HL-60 (cell line): Measurements from ENCODE around the gene SPPL2C.

Experiments used
- DNase-seq, 2 experiments: peaks; one replicate each; pipeline ENCODE4 v3.0.0-alpha.2; 2010 to 2020; ENCODE audit warnings: low read depth in 1 of 2, low spot score in 1 of 2
- H3K27ac ChIP-seq: fragments of 250-450 bp; sonication (Bioruptor Pico); replicated peaks from 2 replicates; pipeline ENCODE4 v1.5.1; 2020; ENCODE audit warnings: mild to moderate bottlenecking, moderate library complexity
- H3K27me3 ChIP-seq: fragments of 250-450 bp; sonication (Bioruptor Pico); 2 replicates; pipeline ENCODE4 v1.5.1; 2021; ENCODE audit warnings: mild to moderate bottlenecking, moderate library complexity; ENCODE audit not compliant: insufficient read depth, poor library complexity, severe bottlenecking
- H3K4me3 ChIP-seq: replicated peaks from 2 replicates; pipeline ENCODE4 v1.5.1; 2011; ENCODE audit warnings: mild to moderate bottlenecking, control low read depth, low read length; ENCODE audit not compliant: insufficient read depth
- GABPA ChIP-seq: IDR thresholded peaks from 2 replicates; pipeline ENCODE4 v1.6.1; 2012; ENCODE audit warnings: low read depth
- POLR2AphosphoS5 ChIP-seq: IDR thresholded peaks from 2 replicates; pipeline ENCODE4 v1.6.1; 2012; ENCODE audit warnings: low read depth
- SPI1 ChIP-seq: IDR thresholded peaks from 2 replicates; pipeline ENCODE4 v1.6.1; 2012; ENCODE audit warnings: low read depth, mild to moderate bottlenecking, borderline replicate concordance
- TF ChIP-seq, protein P1 (sequence below): IDR thresholded peaks from 2 replicates; pipeline ENCODE4 v1.6.1; 2012; ENCODE audit warnings: low read depth; ENCODE audit not compliant: insufficient replicate concordance
- TF ChIP-seq, protein P2 (sequence below): IDR thresholded peaks from one replicate; pipeline ENCODE4 v1.5.1; 2011; ENCODE audit warnings: low read length, control low read depth, inconsistent platforms; ENCODE audit not compliant: insufficient read depth

SPPL2C gene

GRCh38 chr17:45889579-45889978 is 44.9 kb downstream of the SPPL2C start:
- TF ChIP-seq GABPA (no peak), SPI1 (no peak), POLR2AphosphoS5 (no peak)
- TF ChIP-seq, protein P1, sequence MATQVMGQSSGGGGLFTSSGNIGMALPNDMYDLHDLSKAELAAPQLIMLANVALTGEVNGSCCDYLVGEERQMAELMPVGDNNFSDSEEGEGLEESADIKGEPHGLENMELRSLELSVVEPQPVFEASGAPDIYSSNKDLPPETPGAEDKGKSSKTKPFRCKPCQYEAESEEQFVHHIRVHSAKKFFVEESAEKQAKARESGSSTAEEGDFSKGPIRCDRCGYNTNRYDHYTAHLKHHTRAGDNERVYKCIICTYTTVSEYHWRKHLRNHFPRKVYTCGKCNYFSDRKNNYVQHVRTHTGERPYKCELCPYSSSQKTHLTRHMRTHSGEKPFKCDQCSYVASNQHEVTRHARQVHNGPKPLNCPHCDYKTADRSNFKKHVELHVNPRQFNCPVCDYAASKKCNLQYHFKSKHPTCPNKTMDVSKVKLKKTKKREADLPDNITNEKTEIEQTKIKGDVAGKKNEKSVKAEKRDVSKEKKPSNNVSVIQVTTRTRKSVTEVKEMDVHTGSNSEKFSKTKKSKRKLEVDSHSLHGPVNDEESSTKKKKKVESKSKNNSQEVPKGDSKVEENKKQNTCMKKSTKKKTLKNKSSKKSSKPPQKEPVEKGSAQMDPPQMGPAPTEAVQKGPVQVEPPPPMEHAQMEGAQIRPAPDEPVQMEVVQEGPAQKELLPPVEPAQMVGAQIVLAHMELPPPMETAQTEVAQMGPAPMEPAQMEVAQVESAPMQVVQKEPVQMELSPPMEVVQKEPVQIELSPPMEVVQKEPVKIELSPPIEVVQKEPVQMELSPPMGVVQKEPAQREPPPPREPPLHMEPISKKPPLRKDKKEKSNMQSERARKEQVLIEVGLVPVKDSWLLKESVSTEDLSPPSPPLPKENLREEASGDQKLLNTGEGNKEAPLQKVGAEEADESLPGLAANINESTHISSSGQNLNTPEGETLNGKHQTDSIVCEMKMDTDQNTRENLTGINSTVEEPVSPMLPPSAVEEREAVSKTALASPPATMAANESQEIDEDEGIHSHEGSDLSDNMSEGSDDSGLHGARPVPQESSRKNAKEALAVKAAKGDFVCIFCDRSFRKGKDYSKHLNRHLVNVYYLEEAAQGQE, result no peak
- TF ChIP-seq, protein P2, sequence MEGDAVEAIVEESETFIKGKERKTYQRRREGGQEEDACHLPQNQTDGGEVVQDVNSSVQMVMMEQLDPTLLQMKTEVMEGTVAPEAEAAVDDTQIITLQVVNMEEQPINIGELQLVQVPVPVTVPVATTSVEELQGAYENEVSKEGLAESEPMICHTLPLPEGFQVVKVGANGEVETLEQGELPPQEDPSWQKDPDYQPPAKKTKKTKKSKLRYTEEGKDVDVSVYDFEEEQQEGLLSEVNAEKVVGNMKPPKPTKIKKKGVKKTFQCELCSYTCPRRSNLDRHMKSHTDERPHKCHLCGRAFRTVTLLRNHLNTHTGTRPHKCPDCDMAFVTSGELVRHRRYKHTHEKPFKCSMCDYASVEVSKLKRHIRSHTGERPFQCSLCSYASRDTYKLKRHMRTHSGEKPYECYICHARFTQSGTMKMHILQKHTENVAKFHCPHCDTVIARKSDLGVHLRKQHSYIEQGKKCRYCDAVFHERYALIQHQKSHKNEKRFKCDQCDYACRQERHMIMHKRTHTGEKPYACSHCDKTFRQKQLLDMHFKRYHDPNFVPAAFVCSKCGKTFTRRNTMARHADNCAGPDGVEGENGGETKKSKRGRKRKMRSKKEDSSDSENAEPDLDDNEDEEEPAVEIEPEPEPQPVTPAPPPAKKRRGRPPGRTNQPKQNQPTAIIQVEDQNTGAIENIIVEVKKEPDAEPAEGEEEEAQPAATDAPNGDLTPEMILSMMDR, result no peak
- no peak overlapping the region for H3K27ac ChIP-seq
- no peak for DNase-seq
- peaks cover 2% of the 10 kb centered on the region for H3K27me3 ChIP-seq
- no peak overlapping the region for H3K4me3 ChIP-seq

DNA sequence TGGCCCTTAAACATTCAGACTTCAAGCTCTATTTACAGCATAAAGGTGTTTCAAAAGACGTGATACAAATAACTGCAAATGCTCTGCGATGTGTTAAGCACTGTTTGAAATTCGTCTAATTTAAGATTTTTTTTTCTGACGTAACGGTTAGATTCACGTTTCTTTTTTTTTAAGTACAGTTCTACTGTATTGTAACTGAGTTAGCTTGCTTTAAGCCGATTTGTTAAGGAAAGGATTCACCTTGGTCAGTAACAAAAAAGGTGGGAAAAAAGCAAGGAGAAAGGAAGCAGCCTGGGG is 49.0 kb downstream of the SPPL2C start:
- TF ChIP-seq, protein P2, result no peak
- TF ChIP-seq, protein P1, result no peak
- no peak for TF ChIP-seq POLR2AphosphoS5
- no peak for TF ChIP-seq SPI1
- TF ChIP-seq GABPA, result no peak
- no peak overlapping the region for H3K27ac ChIP-seq
- peak overlapping the region; percentile 41; the same call in 1 of the 2 replicates for H3K4me3 ChIP-seq
- H3K27me3 ChIP-seq, result peaks cover 25% of the 10 kb centered on the region
- DNase-seq, result no peak

GRCh38 chr17:45894022-45894784 is 49.5 kb downstream of the SPPL2C start, which contains the start of gene MAPT:
Gene MAPT (plus strand): TSS chr17:45894554. CDS start chr17:45962338, 67,784 bp downstream.
- peaks cover 25% of the 10 kb centered on the region for H3K27me3 ChIP-seq
- H3K27ac ChIP-seq, result no peak within 1 kb of the TSS
- DNase-seq, result peak; percentile 78 to 82
- TF ChIP-seq SPI1 (no peak), GABPA (0 out of 2 replicates have a peak, but pooled peaks have one; percentile 7), POLR2AphosphoS5 (no peak)
- TF ChIP-seq, protein P1, result no peak
- TF ChIP-seq, protein P2, result peak; percentile 55
- H3K4me3 ChIP-seq, result peak within 1 kb of the TSS; percentile 60
